A549 (cell line): ENCODE measurements around the gene ZNF263. TPM values are rescaled to one million over a fixed set of nuclear protein-coding genes. Genes with fewer than 3 reads are reported as not detected.

Experiments
- ATAC-seq, 2 experiments: fragments of 200-7000 bp in 1 of 2; fragments of >200 bp in 1 of 2; cut with Nextera tagmentation in 1 of 2; cut with Tn5 transposase in 1 of 2; 3 replicates each; pipeline versions ENCODE4 v1.8.0 to v1.9.1; 2018 to 2020; ENCODE audit warnings: mild to moderate bottlenecking in 1 of 2, moderate library complexity in 1 of 2
- CTCF ChIA-PET: fragments of 300-600 bp; sonication (Branson Sonifier 250); formaldehyde crosslinking; extraction: SDS; loops from one replicate; lab custom pipeline; 2021; ENCODE audit warnings: antibody characterized with exemption, inconsistent platforms; lab: Yijun Ruan, JAX
- POLR2A ChIA-PET: fragments of 350-600 bp; formaldehyde crosslinking; extraction: SDS; loops from one replicate; lab custom pipeline; 2021; ENCODE audit warnings: antibody characterized with exemption, inconsistent platforms; lab: Yijun Ruan, JAX
- DNase-seq, 2 experiments: peaks; one replicate each; pipeline versions ENCODE4 v3.0.0 to v3.0.0-alpha.2; 2011 to 2016; ENCODE audit warnings: low read depth in 1 of 2, low spot score in 1 of 2
- FAIRE-seq: peaks from 2 replicates; lab custom pipeline; 2011; peaks lifted over from hg19 to GRCh38; lab: Jason Lieb, UNC
- H3K27ac ChIP-seq, 2 experiments: fragments of >200 bp; sonication (Bioruptor Twin); formaldehyde crosslinking; 3 replicates each; pipeline ENCODE4 v1.5.1; 2016 to 2017
- H3K4me1 ChIP-seq: fragments of >200 bp; sonication (Bioruptor Twin); formaldehyde crosslinking; 3 replicates; pipeline ENCODE4 v1.6.1; 2016
- H3K4me2 ChIP-seq: fragments of >200 bp; sonication (Bioruptor Twin); formaldehyde crosslinking; 3 replicates; pipeline ENCODE4 v1.6.1; 2016
- H3K4me3 ChIP-seq: fragments of >200 bp; sonication (Bioruptor Twin); formaldehyde crosslinking; 3 replicates; pipeline ENCODE4 v1.5.1; 2016
- H3K9me3 ChIP-seq: fragments of >200 bp; sonication (Bioruptor Twin); formaldehyde crosslinking; 3 replicates; pipeline ENCODE4 v1.6.1; 2016
- BHLHE40 ChIP-seq: IDR thresholded peaks from 2 replicates; pipeline ENCODE4 v1.6.1; 2012; ENCODE audit warnings: low read depth, low read length, inconsistent platforms
- CBX8 ChIP-seq: fragments of 200-600 bp; sonication (generic); IDR thresholded peaks from 2 replicates; pipeline ENCODE4 v1.6.1; 2016
- CHD4 ChIP-seq: fragments of 200-600 bp; sonication (generic); IDR thresholded peaks from 2 replicates; pipeline ENCODE4 v1.6.1; 2016; ENCODE audit warnings: antibody characterized with exemption, mild to moderate bottlenecking, borderline replicate concordance
- ESRRA ChIP-seq: fragments of 150-350 bp; IDR thresholded peaks from 2 replicates; pipeline ENCODE4 v1.6.1; 2014; ENCODE audit warnings: mild to moderate bottlenecking, low read length, borderline replicate concordance
- FOSB ChIP-seq: fragments of 250-450 bp; sonication (Bioruptor Pico); IDR thresholded peaks from 2 replicates; pipeline ENCODE4 v1.5.0; 2020; ENCODE audit warnings: mild to moderate bottlenecking, moderate library complexity
- HEYL ChIP-seq: fragments of 250-450 bp; sonication (Bioruptor Pico); IDR thresholded peaks from 2 replicates; pipeline ENCODE4 v1.8.0; 2021; ENCODE audit warnings: mild to moderate bottlenecking, moderate library complexity
- JUN ChIP-seq, 2 experiments: fragments of >200 bp; sonication (Bioruptor Twin); formaldehyde crosslinking; IDR thresholded peaks; 2 replicates in 1 of 2; 3 replicates in 1 of 2; pipeline ENCODE4 v1.6.1; 2016 to 2017
- JUNB ChIP-seq: fragments of >200 bp; sonication (Bioruptor Twin); formaldehyde crosslinking; IDR thresholded peaks from 2 replicates; pipeline ENCODE4 v1.6.1; 2016
- KDM1A ChIP-seq: fragments of 200-600 bp; sonication (generic); IDR thresholded peaks from 2 replicates; pipeline ENCODE4 v1.6.1; 2016; ENCODE audit warnings: low read depth, mild to moderate bottlenecking
- KDM5A ChIP-seq: fragments of 200-600 bp; sonication (generic); IDR thresholded peaks from 2 replicates; pipeline ENCODE4 v1.6.1; 2016; ENCODE audit warnings: antibody characterized with exemption, mild to moderate bottlenecking
- NPAS2 ChIP-seq: fragments of 250-450 bp; sonication (Bioruptor Pico); IDR thresholded peaks from 2 replicates; pipeline ENCODE4 v1.8.0; 2022; ENCODE audit warnings: mild to moderate bottlenecking, moderate library complexity, borderline replicate concordance
- PBX3 ChIP-seq: IDR thresholded peaks from 2 replicates; pipeline ENCODE4 v1.6.1; 2012
- REST ChIP-seq: fragments of 200-600 bp; sonication (generic); IDR thresholded peaks from 2 replicates; pipeline ENCODE4 v1.6.1; 2016; ENCODE audit warnings: antibody characterized with exemption, mild to moderate bottlenecking, moderate library complexity
- SMC3 ChIP-seq: fragments of >200 bp; sonication (Bioruptor Twin); formaldehyde crosslinking; IDR thresholded peaks from 3 replicates; pipeline ENCODE4 v1.6.1; 2018; ENCODE audit warnings: inconsistent platforms
- SREBF2 ChIP-seq: fragments of 450-650 bp; IDR thresholded peaks from 2 replicates; pipeline ENCODE4 v1.6.1; 2014; ENCODE audit warnings: mild to moderate bottlenecking, moderate library complexity
- ZC3H11A ChIP-seq: fragments of 450-650 bp; IDR thresholded peaks from 2 replicates; pipeline ENCODE4 v1.6.1; 2014; ENCODE audit warnings: antibody characterized with exemption, mild to moderate bottlenecking
- WGBS: methylation state at CpG from one replicate; pipeline ENCODE4 v1.1.6; 2017; ENCODE audit errors: missing lambda C conversion rate; 5-methylcytosine and 5-hydroxymethylcytosine counted together
- polyA plus RNA-seq, 4 experiments: library from polyadenylated mRNA; depleted of rRNA in 3 of 4; stranded (reverse); fragments of >200 nt; fragmentation: RNase III in 1 of 4; extraction: RNeasy Plus Mini Kit Qiagen cat#74134 plus additional on column Dnase treatment in 1 of 4; gene quantifications; 2 replicates in 3 of 4; 3 replicates in 1 of 4; pipeline ENCODE4 v1.2.3, GENCODE V29; 2011 to 2017
- TF ChIP-seq, protein P1 (sequence below): fragments of 250-450 bp; sonication (Bioruptor Pico); IDR thresholded peaks from 2 replicates; pipeline ENCODE4 v1.5.0; 2021; ENCODE audit warnings: mild to moderate bottlenecking, moderate library complexity, borderline replicate concordance
- TF ChIP-seq, protein P2 (sequence below): fragments of 450-650 bp; IDR thresholded peaks from 2 replicates; pipeline ENCODE4 v1.6.1; 2014; ENCODE audit warnings: antibody characterized with exemption
- TF ChIP-seq, protein P3 (sequence below): fragments of 150-350 bp; IDR thresholded peaks from 2 replicates; pipeline ENCODE4 v1.6.1; 2014; ENCODE audit warnings: low read depth, mild to moderate bottlenecking, low read length

Gene ZNF263
- polyA plus RNA-seq, 2 of the 4 experiments (the other 2 are of a cell fraction), result 20.9 to 24.4 TPM

DNA sequence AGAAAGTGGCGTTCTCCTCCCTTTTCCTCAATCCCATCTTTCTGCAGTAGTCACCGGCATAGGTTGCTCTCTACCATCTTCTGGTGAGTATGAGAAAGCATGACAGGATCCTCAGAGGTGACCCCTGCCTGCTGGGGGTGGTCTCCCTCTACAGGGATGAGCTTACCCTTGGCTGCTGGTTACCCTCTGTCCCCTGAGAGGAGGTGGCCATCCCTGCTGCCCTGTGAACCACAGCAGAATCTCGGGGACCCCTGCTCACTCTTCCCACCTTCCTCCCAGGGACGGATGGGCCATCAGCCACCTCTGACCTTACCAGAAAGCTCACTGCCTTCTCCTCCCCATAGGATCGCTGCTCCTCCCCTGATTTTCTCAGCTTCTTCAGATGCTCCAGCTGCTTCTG lies 34.7 kb upstream of the ZNF263 start (continued):
- TF ChIP-seq PBX3 (no peak), CBX8 (no peak), BHLHE40 (no peak), HEYL (CRISPR knock-in tag) (no peak), KDM1A (no peak), JUNB (no peak)
- TF ChIP-seq, protein P1, sequence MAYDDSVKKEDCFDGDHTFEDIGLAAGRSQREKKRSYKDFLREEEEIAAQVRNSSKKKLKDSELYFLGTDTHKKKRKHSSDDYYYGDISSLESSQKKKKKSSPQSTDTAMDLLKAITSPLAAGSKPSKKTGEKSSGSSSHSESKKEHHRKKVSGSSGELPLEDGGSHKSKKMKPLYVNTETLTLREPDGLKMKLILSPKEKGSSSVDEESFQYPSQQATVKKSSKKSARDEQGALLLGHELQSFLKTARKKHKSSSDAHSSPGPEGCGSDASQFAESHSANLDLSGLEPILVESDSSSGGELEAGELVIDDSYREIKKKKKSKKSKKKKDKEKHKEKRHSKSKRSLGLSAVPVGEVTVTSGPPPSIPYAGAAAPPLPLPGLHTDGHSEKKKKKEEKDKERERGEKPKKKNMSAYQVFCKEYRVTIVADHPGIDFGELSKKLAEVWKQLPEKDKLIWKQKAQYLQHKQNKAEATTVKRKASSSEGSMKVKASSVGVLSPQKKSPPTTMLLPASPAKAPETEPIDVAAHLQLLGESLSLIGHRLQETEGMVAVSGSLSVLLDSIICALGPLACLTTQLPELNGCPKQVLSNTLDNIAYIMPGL (CRISPR knock-in tag), result no peak

DNA sequence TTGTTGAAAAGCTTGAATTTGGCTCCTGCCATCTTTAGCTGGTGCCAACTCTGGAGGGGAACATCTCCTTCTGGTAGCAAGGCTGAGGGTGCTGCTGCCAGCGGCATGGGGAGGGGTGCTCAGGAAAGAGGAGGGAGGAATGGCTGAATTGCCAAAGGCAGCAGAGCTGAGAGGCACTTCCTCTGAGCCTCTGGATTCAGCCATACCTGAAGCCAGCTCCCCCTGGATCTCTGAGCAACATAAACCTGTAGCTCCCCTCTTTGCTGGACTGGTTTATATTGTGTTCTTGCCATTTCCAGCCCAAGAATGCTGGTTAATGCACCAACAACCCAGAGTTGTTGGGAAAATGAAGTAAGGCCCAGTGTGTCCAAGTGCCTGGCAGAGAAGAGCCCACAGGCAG lies 34.3 kb upstream of the ZNF263 start:
- POLR2A ChIA-PET, result no interaction called here

More for the DNA sequence above, 34.3 kb upstream of the ZNF263 start:
- no peaks in the 10 kb centered on the region for H3K4me1 ChIP-seq
- ATAC-seq (no peak), FAIRE-seq (no peak), DNase-seq (no peak)
- WGBS, result 22% methylated on average over 1 of the region's 1 CpG
- TF ChIP-seq KDM5A, result no peak
- no peak for TF ChIP-seq REST
- TF ChIP-seq NPAS2, result no peak
- TF ChIP-seq, protein P2, sequence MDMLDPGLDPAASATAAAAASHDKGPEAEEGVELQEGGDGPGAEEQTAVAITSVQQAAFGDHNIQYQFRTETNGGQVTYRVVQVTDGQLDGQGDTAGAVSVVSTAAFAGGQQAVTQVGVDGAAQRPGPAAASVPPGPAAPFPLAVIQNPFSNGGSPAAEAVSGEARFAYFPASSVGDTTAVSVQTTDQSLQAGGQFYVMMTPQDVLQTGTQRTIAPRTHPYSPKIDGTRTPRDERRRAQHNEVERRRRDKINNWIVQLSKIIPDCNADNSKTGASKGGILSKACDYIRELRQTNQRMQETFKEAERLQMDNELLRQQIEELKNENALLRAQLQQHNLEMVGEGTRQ, result no peak
- TF ChIP-seq, protein P3, sequence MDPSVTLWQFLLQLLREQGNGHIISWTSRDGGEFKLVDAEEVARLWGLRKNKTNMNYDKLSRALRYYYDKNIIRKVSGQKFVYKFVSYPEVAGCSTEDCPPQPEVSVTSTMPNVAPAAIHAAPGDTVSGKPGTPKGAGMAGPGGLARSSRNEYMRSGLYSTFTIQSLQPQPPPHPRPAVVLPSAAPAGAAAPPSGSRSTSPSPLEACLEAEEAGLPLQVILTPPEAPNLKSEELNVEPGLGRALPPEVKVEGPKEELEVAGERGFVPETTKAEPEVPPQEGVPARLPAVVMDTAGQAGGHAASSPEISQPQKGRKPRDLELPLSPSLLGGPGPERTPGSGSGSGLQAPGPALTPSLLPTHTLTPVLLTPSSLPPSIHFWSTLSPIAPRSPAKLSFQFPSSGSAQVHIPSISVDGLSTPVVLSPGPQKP, result no peak
- TF ChIP-seq SREBF2, result no peak
- TF ChIP-seq SMC3, result no peak
- TF ChIP-seq JUN (IDR thresholded peaks at IDR 0.05), result no peak
- TF ChIP-seq CHD4, result no peak
- TF ChIP-seq ESRRA, result no peak
- no peak for TF ChIP-seq FOSB (CRISPR knock-in tag)
- TF ChIP-seq ZC3H11A, result no peak
- H3K27ac ChIP-seq, result no peak overlapping the region
- H3K9me3 ChIP-seq, result no peaks in the 10 kb centered on the region
- no peak overlapping the region for H3K4me3 ChIP-seq
- CTCF ChIA-PET, result interaction anchor here (2.1 kb wide), 1 partner anchor 14 kb away, joined by 5 read pairs; no protein-coding TSS in a partner anchor
- no peak overlapping the region for H3K4me2 ChIP-seq
